Bronchial epithelial cell (primary cell): Measurements from ENCODE around the gene FA2H. TPM values are rescaled to one million over a fixed set of nuclear protein-coding genes. Genes with fewer than 3 reads are reported as not detected.
"Not testable (repeated sequence)": the region's sequence is repeated elsewhere in the genome, so short reads cannot be mapped to it uniquely, and the experiment has no call there.

Experiments
- DNase-seq: peaks from one replicate; pipeline ENCODE4 v3.0.0-alpha.2; 2010; ENCODE audit warnings: low read depth
- FAIRE-seq: peaks from 2 replicates; lab custom pipeline; 2011; peaks lifted over from hg19 to GRCh38; lab: Jason Lieb, UNC
- H3K27me3 ChIP-seq: 2 replicates; pipeline ENCODE4 v1.5.1; 2011; ENCODE audit warnings: low read length; ENCODE audit not compliant: control insufficient read depth, insufficient read depth
- H3K36me3 ChIP-seq: 2 replicates; pipeline ENCODE4 v1.5.1; 2011; ENCODE audit warnings: low read length; ENCODE audit not compliant: control insufficient read depth, insufficient read depth
- H3K4me3 ChIP-seq: 2 replicates; pipeline ENCODE4 v1.5.1; 2011; ENCODE audit warnings: mild to moderate bottlenecking, low read depth, low read length, control low read depth
- total RNA-seq: library from RNA; depleted of rRNA; stranded (reverse); fragments of >200 nt; gene quantifications from 2 replicates; pipeline ENCODE4 v1.2.1, GENCODE V29; 2014
- TF ChIP-seq, protein P1 (sequence below): IDR thresholded peaks from 2 replicates; pipeline ENCODE4 v1.5.1; 2011; ENCODE audit warnings: mild to moderate bottlenecking, moderate library complexity, low read length, control low read depth, inconsistent platforms; ENCODE audit not compliant: insufficient read depth, severe bottlenecking

The FA2H gene
- total RNA-seq, 1 donor from 2014 or later, result 1.6 TPM

DNA sequence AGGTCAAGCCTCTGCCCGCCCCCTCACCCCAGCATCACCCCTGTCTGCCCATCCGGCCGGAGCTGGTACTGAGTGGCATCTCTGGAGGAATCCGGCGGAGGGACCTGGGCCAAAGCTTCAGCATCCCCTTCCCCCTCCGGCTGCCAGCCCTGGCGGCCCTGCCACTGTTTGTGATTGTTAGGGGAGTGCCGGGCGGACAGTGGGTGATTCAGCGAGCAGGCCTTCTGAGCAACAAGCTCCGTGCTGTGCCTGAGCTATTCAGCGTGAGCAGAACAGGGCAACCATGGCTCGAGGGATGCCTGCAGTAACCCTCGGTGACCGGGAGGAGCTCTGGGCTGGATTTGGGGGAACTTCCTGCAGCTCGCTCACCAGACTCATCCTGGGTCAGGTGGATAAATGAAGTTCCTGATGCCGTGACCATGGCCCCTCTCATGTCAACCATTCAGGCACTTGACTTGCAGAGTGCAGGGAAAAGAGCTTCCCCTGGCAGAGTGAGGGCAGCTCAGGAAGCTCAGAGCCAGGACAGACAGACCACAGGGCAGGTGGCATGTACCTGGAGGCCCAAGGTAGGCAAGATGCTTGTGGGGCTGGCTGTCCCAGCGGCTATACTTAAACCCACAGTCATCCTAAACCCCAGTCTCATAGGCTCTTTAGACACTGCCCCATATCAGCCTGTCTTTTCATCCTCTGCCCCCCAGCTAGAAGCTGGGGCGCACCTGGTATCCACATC, 49.6 kb downstream of the FA2H start:
- TF ChIP-seq, protein P1, sequence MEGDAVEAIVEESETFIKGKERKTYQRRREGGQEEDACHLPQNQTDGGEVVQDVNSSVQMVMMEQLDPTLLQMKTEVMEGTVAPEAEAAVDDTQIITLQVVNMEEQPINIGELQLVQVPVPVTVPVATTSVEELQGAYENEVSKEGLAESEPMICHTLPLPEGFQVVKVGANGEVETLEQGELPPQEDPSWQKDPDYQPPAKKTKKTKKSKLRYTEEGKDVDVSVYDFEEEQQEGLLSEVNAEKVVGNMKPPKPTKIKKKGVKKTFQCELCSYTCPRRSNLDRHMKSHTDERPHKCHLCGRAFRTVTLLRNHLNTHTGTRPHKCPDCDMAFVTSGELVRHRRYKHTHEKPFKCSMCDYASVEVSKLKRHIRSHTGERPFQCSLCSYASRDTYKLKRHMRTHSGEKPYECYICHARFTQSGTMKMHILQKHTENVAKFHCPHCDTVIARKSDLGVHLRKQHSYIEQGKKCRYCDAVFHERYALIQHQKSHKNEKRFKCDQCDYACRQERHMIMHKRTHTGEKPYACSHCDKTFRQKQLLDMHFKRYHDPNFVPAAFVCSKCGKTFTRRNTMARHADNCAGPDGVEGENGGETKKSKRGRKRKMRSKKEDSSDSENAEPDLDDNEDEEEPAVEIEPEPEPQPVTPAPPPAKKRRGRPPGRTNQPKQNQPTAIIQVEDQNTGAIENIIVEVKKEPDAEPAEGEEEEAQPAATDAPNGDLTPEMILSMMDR, result no peak
- DNase-seq (no peak), FAIRE-seq (no peak)
- Histone ChIP-seq H3K36me3 (no peaks in the 10 kb centered on the region), H3K27me3 (no peaks in the 10 kb centered on the region), H3K4me3 (no peak overlapping the region)

DNA sequence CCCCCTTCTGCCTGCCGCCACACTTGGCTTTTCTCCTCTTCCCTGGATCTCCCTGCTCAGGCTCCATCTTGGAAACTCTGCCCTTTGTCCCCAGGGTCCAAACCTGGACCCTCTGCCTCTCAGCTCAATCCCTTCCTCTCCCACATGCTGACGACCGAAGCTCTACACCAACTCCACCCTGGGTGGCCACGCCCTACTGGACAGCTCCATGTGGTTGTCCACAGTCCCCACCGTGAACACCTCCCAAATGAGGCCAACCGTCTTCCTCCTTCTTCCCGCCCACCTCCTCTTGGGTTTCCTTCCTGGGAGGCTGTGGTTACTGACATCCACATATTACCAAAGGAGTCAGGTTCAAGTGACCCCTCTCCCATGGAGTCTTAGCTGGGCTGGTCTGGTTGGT, 51.4 kb downstream of the FA2H start:
- no peaks in the 10 kb centered on the region for H3K36me3 ChIP-seq
- DNase-seq (no peak), FAIRE-seq (no peak)
- no peak overlapping the region for H3K4me3 ChIP-seq
- TF ChIP-seq, protein P1, result no peak
- no peaks in the 10 kb centered on the region for H3K27me3 ChIP-seq

DNA sequence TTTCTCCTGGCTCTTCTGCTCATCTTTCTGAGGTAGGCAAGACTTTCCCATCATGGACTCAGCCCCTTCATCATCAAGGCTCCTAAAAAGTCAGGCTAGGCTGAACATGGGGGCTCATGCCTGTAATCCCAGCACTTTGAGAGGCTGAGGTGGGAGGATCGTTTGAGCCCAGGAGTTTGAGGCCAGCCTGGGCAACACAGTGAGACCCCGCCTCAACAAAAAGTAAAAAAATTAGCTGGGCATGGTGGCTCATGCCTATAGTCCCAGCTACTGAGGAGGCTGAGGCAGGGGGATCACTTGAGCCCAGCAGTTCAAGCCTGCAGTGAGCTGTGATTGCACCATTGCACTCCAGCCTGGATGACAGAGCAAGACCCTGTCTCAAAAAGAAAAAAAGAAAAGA, 52.5 kb downstream of the FA2H start:
- not testable (repeated sequence) for H3K36me3 ChIP-seq, H3K4me3 ChIP-seq, H3K27me3 ChIP-seq, FAIRE-seq, DNase-seq

DNA sequence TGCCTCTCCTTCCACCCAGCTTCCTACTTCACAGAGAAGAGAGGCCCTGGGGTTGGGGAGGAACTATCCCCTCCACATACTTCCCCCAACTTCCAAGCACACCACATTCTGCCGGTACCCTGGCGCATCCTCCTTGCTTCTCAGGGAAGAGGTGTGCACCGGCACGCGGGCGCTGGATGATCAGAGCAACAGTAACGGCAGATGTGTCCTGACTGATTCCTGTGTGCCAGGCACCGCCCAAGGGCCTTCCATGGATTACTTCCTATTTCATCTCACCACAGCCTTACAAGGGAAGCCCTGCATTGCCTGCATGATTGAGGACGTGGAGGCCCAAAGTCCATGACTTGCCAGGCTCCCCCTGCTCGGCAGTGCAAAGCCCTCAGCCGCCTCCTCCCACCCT, 52.9 kb downstream of the FA2H start:
- FAIRE-seq (no peak), DNase-seq (no peak)
- TF ChIP-seq, protein P1, result no peak
- Histone ChIP-seq H3K36me3 (no peaks in the 10 kb centered on the region), H3K27me3 (no peaks in the 10 kb centered on the region), H3K4me3 (no peak overlapping the region)

DNA sequence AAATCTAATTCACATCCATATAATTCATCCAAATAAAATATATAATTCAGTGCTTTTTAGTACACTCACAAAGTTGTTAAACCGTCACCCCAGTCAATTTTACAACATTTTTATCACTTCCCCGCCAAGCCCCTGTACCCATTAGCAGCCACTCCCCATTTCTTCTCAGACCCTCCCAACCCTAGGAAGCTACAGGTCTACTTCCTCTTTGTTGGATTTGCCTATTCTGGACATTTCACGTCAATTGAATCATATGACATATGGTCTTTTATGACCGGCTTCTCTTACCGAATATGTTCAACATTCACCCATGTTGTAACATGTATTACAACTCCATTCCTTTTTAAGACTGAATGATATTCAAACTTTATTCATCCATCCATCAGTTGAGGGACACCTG, 54.0 kb downstream of the FA2H start:
- no peaks in the 10 kb centered on the region for H3K27me3 ChIP-seq
- no peaks in the 10 kb centered on the region for H3K36me3 ChIP-seq
- no peak for FAIRE-seq
- no peak for DNase-seq
- no peak overlapping the region for H3K4me3 ChIP-seq
- TF ChIP-seq, protein P1, result no peak

DNA sequence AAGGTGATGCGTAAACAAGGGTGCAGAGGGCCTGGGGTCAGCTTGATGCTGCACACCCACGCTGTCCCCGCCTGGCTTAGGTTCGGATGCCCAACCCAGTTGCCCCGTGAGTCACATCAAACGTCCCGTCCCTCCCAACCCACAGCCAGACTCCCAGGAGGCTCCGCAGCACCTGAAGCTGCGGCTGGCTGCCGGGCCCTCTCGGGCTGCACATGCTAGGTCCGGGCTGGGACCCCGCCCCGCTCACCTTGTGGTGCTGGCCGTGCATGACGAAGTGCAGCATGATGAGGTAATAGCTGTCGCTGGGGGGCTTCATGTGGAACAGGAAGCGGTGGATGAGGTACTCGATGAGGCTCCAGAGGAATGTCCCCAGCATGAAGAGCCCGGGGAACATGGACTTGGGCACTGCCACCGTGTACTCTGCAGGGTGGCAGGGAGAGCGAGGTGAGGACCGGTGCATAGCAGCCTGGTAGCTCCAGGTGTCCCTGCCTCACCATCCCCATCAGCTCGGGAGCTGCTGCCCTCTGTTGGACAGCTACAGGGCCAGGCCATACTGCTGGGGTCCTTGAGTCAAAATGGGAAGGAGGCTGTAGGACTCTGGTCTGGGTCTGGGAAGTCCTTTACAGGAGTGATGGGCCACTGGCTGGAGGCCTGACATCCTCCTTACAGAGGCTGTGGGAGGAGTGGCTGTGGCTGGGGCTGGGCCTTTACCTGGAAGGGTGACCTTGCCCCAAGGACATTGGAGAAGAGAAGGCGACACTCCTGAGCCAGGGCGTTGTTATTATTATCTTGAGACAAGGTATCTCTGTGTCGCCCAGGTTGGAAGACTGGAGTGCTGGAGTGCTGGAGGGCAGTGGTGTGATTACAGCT, 55.6 kb downstream of the FA2H start:
- Histone ChIP-seq H3K4me3 (no peak overlapping the region), H3K27me3 (no peaks in the 10 kb centered on the region), H3K36me3 (no peaks in the 10 kb centered on the region)
- DNase-seq (no peak), FAIRE-seq (no peak)
- TF ChIP-seq, protein P1, result no peak
